Measurements from ENCODE around the gene AKAP8L.
A peak's percentile ranks its signal among the peaks of the same experiment; 100 is the strongest.

- TF ChIP-seq POLR2A (IDR thresholded peaks at IDR 0.05; ENCODE audit: low read depth): peak; percentile 91
- peak; percentile 25 to 61 (median 57) for TF ChIP-seq CTCF (IDR thresholded peaks at IDR 0.05)
- TF ChIP-seq EP300 (IDR thresholded peaks at IDR 0.05): no peak
Observed at GRCh38 chr19:15418579-15419412, at the start of gene AKAP8L.

Measured in esophagus muscularis mucosa (tissue), 4 donors.